H1 (cell line): ENCODE data around the gene DMBX1. TPM values are rescaled to one million over a fixed set of nuclear protein-coding genes. Genes with fewer than 3 reads are reported as not detected.

Experiments
- GABPA ChIP-seq: IDR thresholded peaks from 2 replicates; pipeline ENCODE4 v1.6.1; 2011; ENCODE audit warnings: mild to moderate bottlenecking, low read length, moderate library complexity, borderline replicate concordance; ENCODE audit not compliant: insufficient read depth
- HDAC2 ChIP-seq, 2 experiments: fragments of 300-600 bp in 1 of 2; sonication (generic) in 1 of 2; IDR thresholded peaks; 2 replicates each; pipeline ENCODE4 v1.6.1; 2011 to 2012; ENCODE audit warnings: low read depth in 2 of 2, low read length in 2 of 2, mild to moderate bottlenecking in 2 of 2, moderate library complexity in 2 of 2, borderline replicate concordance in 1 of 2, inconsistent platforms in 1 of 2
- KDM4A ChIP-seq: IDR thresholded peaks from one replicate; pipeline ENCODE4 v1.7.1; 2012; ENCODE audit warnings: low read depth, mild to moderate bottlenecking, moderate library complexity, low read length, inconsistent platforms; ENCODE audit not compliant: severe bottlenecking
- RFX5 ChIP-seq: IDR thresholded peaks from 2 replicates; pipeline ENCODE4 v1.6.1; 2011; ENCODE audit warnings: low read depth, low read length, improper control_type of control experiment, borderline replicate concordance
- SP2 ChIP-seq: IDR thresholded peaks from 2 replicates; pipeline ENCODE4 v1.6.1; 2012; ENCODE audit warnings: mild to moderate bottlenecking, low read length, inconsistent platforms
- TAF1 ChIP-seq: IDR thresholded peaks from 2 replicates; pipeline ENCODE4 v1.6.1; 2011; ENCODE audit warnings: mild to moderate bottlenecking, low read depth, low read length
- YY1 ChIP-seq: IDR thresholded peaks from 2 replicates; pipeline ENCODE4 v1.6.1; 2011; ENCODE audit warnings: low read depth, mild to moderate bottlenecking, low read length
- polyA plus RNA-seq, 7 experiments: library from polyadenylated mRNA; depleted of rRNA in 3 of 7; stranded (reverse) in 5 of 7; unstranded in 2 of 7; fragments of >200 nt in 5 of 7; fragments of 200-250 nt in 2 of 7; gene quantifications; 1 replicate in 5 of 7; 2 replicates in 1 of 7; 4 replicates in 1 of 7; pipeline versions ENCODE4 v1.2.1 to v1.2.3, GENCODE V29; 2011 to 2013; ENCODE audit warnings: missing spikeins in 2 of 7, mixed read lengths in 2 of 7
- total RNA-seq: library from RNA; stranded (reverse); fragmentation: NEBNext Ultra II Directional; extraction: Animal tissue kit (Norgen Biotek cat#: 25700); gene quantifications from 2 replicates; pipeline ENCODE4 v1.2.1, GENCODE V29; 2021
- TF ChIP-seq, protein P1 (sequence below): fragments of 300-600 bp; sonication (generic); IDR thresholded peaks from 2 replicates; pipeline ENCODE4 v1.7.1; 2012; ENCODE audit warnings: low read length, moderate library complexity, mild to moderate bottlenecking, inconsistent platforms; ENCODE audit not compliant: insufficient replicate concordance
- TF ChIP-seq, protein P2 (sequence below): IDR thresholded peaks from 2 replicates; pipeline ENCODE4 v1.6.1; 2011; ENCODE audit warnings: low read length, improper control_type of control experiment

The DMBX1 gene
- total and polyA plus RNA-seq, 2 of the 8 experiments (the other 6 are each of a cell fraction or from before 2014, with no cell fraction given): 0.23 to 0.30 TPM

DNA sequence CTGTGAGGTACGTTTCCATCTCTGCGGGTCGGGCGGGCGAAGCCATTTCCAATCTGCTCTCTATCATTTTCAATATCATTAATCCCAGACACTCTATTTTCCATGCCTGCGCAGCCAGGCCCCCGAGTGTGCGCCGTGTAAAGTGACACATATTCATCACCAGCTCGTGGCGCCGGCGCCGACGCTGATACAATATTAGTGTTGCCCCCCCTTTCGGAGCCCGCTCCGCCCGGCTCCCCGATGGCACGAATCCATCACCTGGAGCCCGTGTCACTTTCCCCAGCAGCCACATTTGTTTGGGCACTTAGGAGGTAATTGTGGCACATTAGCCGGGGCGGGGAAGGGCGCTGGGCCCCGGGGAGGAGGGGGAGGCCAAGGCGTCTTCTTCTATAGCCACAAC lies 33.7 kb upstream of the DMBX1 start (continued):
- TF ChIP-seq, protein P1, sequence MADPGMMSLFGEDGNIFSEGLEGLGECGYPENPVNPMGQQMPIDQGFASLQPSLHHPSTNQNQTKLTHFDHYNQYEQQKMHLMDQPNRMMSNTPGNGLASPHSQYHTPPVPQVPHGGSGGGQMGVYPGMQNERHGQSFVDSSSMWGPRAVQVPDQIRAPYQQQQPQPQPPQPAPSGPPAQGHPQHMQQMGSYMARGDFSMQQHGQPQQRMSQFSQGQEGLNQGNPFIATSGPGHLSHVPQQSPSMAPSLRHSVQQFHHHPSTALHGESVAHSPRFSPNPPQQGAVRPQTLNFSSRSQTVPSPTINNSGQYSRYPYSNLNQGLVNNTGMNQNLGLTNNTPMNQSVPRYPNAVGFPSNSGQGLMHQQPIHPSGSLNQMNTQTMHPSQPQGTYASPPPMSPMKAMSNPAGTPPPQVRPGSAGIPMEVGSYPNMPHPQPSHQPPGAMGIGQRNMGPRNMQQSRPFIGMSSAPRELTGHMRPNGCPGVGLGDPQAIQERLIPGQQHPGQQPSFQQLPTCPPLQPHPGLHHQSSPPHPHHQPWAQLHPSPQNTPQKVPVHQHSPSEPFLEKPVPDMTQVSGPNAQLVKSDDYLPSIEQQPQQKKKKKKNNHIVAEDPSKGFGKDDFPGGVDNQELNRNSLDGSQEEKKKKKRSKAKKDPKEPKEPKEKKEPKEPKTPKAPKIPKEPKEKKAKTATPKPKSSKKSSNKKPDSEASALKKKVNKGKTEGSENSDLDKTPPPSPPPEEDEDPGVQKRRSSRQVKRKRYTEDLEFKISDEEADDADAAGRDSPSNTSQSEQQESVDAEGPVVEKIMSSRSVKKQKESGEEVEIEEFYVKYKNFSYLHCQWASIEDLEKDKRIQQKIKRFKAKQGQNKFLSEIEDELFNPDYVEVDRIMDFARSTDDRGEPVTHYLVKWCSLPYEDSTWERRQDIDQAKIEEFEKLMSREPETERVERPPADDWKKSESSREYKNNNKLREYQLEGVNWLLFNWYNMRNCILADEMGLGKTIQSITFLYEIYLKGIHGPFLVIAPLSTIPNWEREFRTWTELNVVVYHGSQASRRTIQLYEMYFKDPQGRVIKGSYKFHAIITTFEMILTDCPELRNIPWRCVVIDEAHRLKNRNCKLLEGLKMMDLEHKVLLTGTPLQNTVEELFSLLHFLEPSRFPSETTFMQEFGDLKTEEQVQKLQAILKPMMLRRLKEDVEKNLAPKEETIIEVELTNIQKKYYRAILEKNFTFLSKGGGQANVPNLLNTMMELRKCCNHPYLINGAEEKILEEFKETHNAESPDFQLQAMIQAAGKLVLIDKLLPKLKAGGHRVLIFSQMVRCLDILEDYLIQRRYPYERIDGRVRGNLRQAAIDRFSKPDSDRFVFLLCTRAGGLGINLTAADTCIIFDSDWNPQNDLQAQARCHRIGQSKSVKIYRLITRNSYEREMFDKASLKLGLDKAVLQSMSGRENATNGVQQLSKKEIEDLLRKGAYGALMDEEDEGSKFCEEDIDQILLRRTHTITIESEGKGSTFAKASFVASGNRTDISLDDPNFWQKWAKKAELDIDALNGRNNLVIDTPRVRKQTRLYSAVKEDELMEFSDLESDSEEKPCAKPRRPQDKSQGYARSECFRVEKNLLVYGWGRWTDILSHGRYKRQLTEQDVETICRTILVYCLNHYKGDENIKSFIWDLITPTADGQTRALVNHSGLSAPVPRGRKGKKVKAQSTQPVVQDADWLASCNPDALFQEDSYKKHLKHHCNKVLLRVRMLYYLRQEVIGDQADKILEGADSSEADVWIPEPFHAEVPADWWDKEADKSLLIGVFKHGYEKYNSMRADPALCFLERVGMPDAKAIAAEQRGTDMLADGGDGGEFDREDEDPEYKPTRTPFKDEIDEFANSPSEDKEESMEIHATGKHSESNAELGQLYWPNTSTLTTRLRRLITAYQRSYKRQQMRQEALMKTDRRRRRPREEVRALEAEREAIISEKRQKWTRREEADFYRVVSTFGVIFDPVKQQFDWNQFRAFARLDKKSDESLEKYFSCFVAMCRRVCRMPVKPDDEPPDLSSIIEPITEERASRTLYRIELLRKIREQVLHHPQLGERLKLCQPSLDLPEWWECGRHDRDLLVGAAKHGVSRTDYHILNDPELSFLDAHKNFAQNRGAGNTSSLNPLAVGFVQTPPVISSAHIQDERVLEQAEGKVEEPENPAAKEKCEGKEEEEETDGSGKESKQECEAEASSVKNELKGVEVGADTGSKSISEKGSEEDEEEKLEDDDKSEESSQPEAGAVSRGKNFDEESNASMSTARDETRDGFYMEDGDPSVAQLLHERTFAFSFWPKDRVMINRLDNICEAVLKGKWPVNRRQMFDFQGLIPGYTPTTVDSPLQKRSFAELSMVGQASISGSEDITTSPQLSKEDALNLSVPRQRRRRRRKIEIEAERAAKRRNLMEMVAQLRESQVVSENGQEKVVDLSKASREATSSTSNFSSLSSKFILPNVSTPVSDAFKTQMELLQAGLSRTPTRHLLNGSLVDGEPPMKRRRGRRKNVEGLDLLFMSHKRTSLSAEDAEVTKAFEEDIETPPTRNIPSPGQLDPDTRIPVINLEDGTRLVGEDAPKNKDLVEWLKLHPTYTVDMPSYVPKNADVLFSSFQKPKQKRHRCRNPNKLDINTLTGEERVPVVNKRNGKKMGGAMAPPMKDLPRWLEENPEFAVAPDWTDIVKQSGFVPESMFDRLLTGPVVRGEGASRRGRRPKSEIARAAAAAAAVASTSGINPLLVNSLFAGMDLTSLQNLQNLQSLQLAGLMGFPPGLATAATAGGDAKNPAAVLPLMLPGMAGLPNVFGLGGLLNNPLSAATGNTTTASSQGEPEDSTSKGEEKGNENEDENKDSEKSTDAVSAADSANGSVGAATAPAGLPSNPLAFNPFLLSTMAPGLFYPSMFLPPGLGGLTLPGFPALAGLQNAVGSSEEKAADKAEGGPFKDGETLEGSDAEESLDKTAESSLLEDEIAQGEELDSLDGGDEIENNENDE: no peak
- TF ChIP-seq GABPA (no peak), SP2 (no peak), RFX5 (no peak), YY1 (no peak), HDAC2 (IDR thresholded peaks at IDR 0.05; ENCODE audit: borderline replicate concordance in 1 of 2, low read depth in 2 of 2, low read length in 2 of 2) (no peak), KDM4A (no peak), TAF1 (no peak)
- TF ChIP-seq, protein P2, sequence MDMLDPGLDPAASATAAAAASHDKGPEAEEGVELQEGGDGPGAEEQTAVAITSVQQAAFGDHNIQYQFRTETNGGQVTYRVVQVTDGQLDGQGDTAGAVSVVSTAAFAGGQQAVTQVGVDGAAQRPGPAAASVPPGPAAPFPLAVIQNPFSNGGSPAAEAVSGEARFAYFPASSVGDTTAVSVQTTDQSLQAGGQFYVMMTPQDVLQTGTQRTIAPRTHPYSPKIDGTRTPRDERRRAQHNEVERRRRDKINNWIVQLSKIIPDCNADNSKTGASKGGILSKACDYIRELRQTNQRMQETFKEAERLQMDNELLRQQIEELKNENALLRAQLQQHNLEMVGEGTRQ: no peak
